ENCODE measurements around the gene PIK3CA. TPM values are rescaled to one million over a fixed set of nuclear protein-coding genes. Genes with fewer than 3 reads are reported as not detected.

PIK3CA gene
- total RNA-seq, 1 experiment from 2014 or later, result 13.4 TPM

- ATAC-seq, result peak; percentile 74
These were observed 33.9 kb downstream of the PIK3CA start for GRCh38 chr3:179181993-179182551.

GRCh38 chr3:179182902-179183301 is 34.7 kb downstream of the PIK3CA start:
- Histone ChIP-seq H3K79me2 (ENCODE audit: low read length) (no peaks in the 10 kb centered on the region; the same call in 1 of the 2 replicates), H3K27ac (ENCODE audit: low read length) (no peak overlapping the region), H2AFZ (ENCODE audit: low read length) (no peak overlapping the region), H3K9me3 (ENCODE audit: low read length) (no peaks in the 10 kb centered on the region), H4K20me1 (ENCODE audit: low read length) (no peaks in the 10 kb centered on the region), H3K9me2 (replicated peaks; ENCODE audit: low read length) (no peaks in the 10 kb centered on the region), H3K9ac (ENCODE audit: low read length) (no peak overlapping the region), H3K4me1 (ENCODE audit: insufficient read depth, low read length) (peaks cover 8% of the 10 kb centered on the region; the same call in 1 of the 2 replicates), H3F3A (ENCODE audit: low read length, unreplicated experiment) (no peaks in the 10 kb centered on the region), H3K4me3 (ENCODE audit: low read length) (no peak overlapping the region), H3K4me2 (ENCODE audit: low read length) (no peak overlapping the region), H3K27me3 (ENCODE audit: low read length) (no peaks in the 10 kb centered on the region), H3K36me3 (ENCODE audit: low read depth, low read length) (no peaks in the 10 kb centered on the region)
- TF ChIP-seq CTCF (conservative IDR thresholded peaks at IDR 0.05; ENCODE audit: low read depth, low read length) (no peak), EZH2phosphoT487 (IDR thresholded peaks at IDR 0.05; ENCODE audit: borderline replicate concordance, low read length) (no peak)
- intact Hi-C loops (cut with micrococcal nuclease), result no loop called here
- ChIA-PET CTCF (no interaction called here), POLR2A (ENCODE audit: unreplicated experiment) (no interaction called here)
- no peak for ATAC-seq
- no peak for DNase-seq
- BruUV-seq (replicated peaks), result no TSS peak

More at GRCh38 chr3:179181993-179182551, 33.9 kb downstream of the PIK3CA start:
- H3K27ac ChIP-seq (ENCODE audit: low read length), result no peak overlapping the region
- ChIA-PET POLR2A (ENCODE audit: unreplicated experiment) (no interaction called here), CTCF (no interaction called here)
- no peak overlapping the region for H3K4me3 ChIP-seq (ENCODE audit: low read length)
- peak; percentile 19 for DNase-seq
- no peak overlapping the region for H2AFZ ChIP-seq (ENCODE audit: low read length)
- intact Hi-C loops (cut with micrococcal nuclease), result loop anchor here (2.0 kb wide), 1 partner anchor 15 kb away; no protein-coding TSS in a partner anchor
- no TSS peak for BruUV-seq (replicated peaks)
- H3F3A ChIP-seq (ENCODE audit: low read length, unreplicated experiment), result no peaks in the 10 kb centered on the region
- H3K27me3 ChIP-seq (ENCODE audit: low read length), result no peaks in the 10 kb centered on the region
- H3K9me3 ChIP-seq (ENCODE audit: low read length), result no peaks in the 10 kb centered on the region
- peaks cover 8% of the 10 kb centered on the region; the same call in 1 of the 2 replicates for H3K4me1 ChIP-seq (ENCODE audit: insufficient read depth, low read length)
- TF ChIP-seq EZH2phosphoT487 (IDR thresholded peaks at IDR 0.05; ENCODE audit: borderline replicate concordance, low read length) (no peak), CTCF (conservative IDR thresholded peaks at IDR 0.05; ENCODE audit: low read depth, low read length) (no peak), EZH2 (IDR thresholded peaks at IDR 0.05; ENCODE audit: low read length, unreplicated experiment) (no peak)
- H3K9ac ChIP-seq (ENCODE audit: low read length), result no peak overlapping the region
- no peak overlapping the region for H3K4me2 ChIP-seq (ENCODE audit: low read length)
- H3K9me2 ChIP-seq (replicated peaks; ENCODE audit: low read length), result no peaks in the 10 kb centered on the region
- H4K20me1 ChIP-seq (ENCODE audit: low read length), result no peaks in the 10 kb centered on the region
- no peaks in the 10 kb centered on the region for H3K36me3 ChIP-seq (ENCODE audit: low read depth, low read length)
- H3K79me2 ChIP-seq (ENCODE audit: low read length), result no peaks in the 10 kb centered on the region; the same call in 1 of the 2 replicates

- no peaks in the 10 kb centered on the region for H3K9me3 ChIP-seq (ENCODE audit: low read length)
- no peaks in the 10 kb centered on the region for H4K20me1 ChIP-seq (ENCODE audit: low read length)
- ATAC-seq, result no peak
- no TSS peak for BruUV-seq (replicated peaks)
- ChIA-PET POLR2A (ENCODE audit: unreplicated experiment) (no interaction called here), CTCF (no interaction called here)
- H3F3A ChIP-seq (ENCODE audit: low read length, unreplicated experiment), result no peaks in the 10 kb centered on the region
- no peaks in the 10 kb centered on the region; the same call in 1 of the 2 replicates for H3K79me2 ChIP-seq (ENCODE audit: low read length)
- H3K4me3 ChIP-seq (ENCODE audit: low read length), result no peak overlapping the region
- no peak overlapping the region for H3K9ac ChIP-seq (ENCODE audit: low read length)
- intact Hi-C loops (cut with micrococcal nuclease), result no loop called here
- H2AFZ ChIP-seq (ENCODE audit: low read length), result no peak overlapping the region
- DNase-seq, result no peak
- TF ChIP-seq EZH2 (IDR thresholded peaks at IDR 0.05; ENCODE audit: low read length, unreplicated experiment) (no peak), EZH2phosphoT487 (IDR thresholded peaks at IDR 0.05; ENCODE audit: borderline replicate concordance, low read length) (no peak), CTCF (conservative IDR thresholded peaks at IDR 0.05; ENCODE audit: low read depth, low read length) (no peak)
- H3K36me3 ChIP-seq (ENCODE audit: low read depth, low read length), result no peaks in the 10 kb centered on the region
- peaks cover 8% of the 10 kb centered on the region; the same call in 1 of the 2 replicates for H3K4me1 ChIP-seq (ENCODE audit: insufficient read depth, low read length)
- no peaks in the 10 kb centered on the region for H3K9me2 ChIP-seq (replicated peaks; ENCODE audit: low read length)
- H3K27ac ChIP-seq (ENCODE audit: low read length), result no peak overlapping the region
- no peak overlapping the region for H3K4me2 ChIP-seq (ENCODE audit: low read length)
- no peaks in the 10 kb centered on the region for H3K27me3 ChIP-seq (ENCODE audit: low read length)
These were observed 36.7 kb downstream of the PIK3CA start for GRCh38 chr3:179184826-179185225.
